Posterior vena cava (tissue), 2 donors: ENCODE measurements around the gene MCOLN2. TPM values are rescaled to one million over a fixed set of nuclear protein-coding genes. Genes with fewer than 3 reads are reported as not detected.
"Not testable (repeated sequence)": the region's sequence is repeated elsewhere in the genome, so short reads cannot be mapped to it uniquely, and the experiment has no call there.

Experiments used
- DNase-seq: peaks from one replicate; pipeline ENCODE4 v3.0.0-alpha.2; 2020; ENCODE audit warnings: low spot score
- intact Hi-C, 2 donors: fragments of 100-400 bp; cut with DNase I; formaldehyde crosslinking; loops; one replicate each; pipeline versions ENCODE4 v1.14.1 to v1.14.2; 2022 to 2023
- total RNA-seq, 2 donors: library from RNA; stranded (reverse); fragmentation: NEBNext Ultra II Directional; extraction: Animal tissue kit (Norgen Biotek cat#: 25700); gene quantifications; one replicate each; pipeline ENCODE4 v1.2.1, GENCODE V29; 2021
- donor health status: DM: yes; HTN: yes; CAD: no.
- donor health status: DM: yes; HTN: yes; CAD: no.

MCOLN2 gene
- total RNA-seq, 2 donors from 2014 or later, result 0.32 to 0.71 TPM

DNA sequence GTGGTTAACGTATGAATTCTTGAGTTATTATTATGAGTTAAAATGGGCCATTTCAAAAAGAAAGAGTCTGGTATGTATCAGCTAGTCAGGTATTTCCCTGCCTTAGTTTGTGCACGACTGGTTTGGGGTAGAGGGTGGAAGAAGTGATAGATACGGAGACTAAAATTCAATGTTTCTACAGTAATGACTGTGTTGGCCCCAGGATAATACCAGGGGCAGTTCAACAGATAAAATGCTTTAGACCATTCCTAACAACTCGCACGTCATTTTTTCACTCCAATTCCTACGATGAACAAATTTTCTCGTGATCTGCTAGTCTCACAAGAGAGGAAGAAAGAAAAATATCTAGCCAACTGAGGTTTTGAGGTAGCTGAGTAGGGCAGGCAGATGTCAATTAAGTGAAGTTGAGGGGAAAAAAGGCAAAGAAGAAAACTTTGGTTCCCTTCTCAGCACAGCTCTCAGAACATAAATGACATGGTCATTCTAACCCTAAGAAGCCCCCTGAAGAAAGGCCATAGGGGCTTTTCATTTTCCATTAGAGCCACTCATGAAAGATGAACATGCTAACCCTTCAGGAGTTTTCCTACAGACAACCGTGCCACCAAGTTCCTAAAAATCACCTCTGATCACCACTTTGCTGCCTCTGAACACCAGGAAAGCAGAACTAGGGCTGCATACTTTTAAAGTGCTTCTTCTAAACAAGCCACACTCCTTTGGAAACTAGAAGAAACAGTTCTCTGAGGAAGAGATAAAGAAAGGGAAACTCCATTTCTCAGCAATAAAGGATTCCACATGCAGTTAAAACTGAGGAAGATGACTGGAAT, 5.6 kb downstream of the MCOLN2 start:
- no peak for DNase-seq
- intact Hi-C loops, result no loop called here

DNA sequence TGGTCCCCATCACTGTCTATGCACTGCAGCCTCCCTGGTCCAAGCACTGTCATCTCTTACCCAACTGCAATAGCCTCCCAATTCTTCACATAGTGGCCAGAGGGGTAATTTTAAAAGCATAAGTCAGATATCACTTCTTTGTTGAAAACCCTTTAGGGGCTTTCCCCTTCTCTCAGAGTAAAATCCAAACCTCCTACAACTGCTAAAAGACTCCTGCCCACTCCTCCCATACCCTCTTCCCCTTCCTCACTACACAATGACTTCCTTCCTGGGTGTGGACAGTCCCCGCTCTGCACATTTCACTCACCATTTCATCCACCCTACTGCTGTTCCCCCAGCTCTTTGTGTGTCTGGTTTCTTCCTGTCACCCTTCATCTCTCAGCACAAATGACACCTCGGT, 8.3 kb downstream of the MCOLN2 start:
- intact Hi-C loops, result no loop called here
- no peak for DNase-seq

DNA sequence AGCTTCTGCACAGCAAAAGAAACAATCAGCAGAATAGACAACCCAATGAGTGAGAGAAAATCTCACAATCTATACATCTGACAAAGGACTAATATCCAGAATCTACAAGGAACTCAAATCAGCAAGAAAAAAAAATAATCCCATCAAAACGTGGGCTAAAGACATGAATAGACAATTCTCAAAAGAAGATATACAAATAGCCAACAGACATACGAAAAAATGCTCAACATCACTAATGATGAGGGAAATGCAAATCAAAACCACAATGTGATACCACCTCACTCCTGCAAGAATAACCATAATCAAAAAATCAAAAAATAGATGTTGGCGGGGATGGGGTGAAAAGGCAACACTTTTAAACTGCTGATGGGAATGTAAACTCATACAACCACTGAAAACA, 10.4 kb downstream of the MCOLN2 start:
- DNase-seq, intact Hi-C loops: not testable (repeated sequence)

DNA sequence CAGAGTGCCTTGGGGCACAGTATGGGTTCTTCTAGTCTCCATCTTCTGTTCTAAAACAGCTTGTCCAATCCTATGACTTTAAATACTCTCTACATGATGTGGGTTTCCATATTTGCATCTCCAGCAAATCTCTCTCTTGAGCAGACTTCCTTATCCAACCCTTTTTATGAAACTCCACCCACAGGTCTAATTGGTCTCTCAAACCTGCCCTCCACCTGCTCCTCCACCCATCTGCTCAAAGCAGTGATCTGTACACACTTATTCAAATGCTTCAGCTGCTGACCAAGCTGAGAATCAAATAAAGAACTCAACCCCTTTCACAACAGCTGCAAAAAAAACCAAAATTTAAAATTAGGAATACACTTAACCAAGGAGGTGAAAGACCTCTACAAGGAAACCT, 11.5 kb downstream of the MCOLN2 start:
- DNase-seq, result no peak
- intact Hi-C loops, result no loop called here

DNA sequence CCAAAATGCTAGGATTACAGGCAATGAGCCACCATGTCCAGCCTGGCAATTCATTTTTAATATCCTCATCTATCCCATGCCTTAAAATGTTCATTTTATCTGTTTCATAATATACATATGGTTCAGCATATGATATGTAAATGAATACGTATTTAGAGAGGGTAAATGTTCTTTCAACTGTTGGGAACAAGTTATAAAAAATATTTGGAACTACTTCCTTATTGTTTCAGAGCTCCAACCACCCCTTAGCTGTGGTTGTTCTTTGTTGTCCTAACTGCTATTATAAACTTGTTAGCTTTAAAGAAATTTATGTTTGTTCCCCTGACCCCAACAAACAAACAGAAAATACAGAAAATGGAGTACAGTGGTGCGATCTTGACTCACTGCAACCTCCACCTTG, 14.5 kb downstream of the MCOLN2 start:
- no peak for DNase-seq
- intact Hi-C loops, result no loop called here

DNA sequence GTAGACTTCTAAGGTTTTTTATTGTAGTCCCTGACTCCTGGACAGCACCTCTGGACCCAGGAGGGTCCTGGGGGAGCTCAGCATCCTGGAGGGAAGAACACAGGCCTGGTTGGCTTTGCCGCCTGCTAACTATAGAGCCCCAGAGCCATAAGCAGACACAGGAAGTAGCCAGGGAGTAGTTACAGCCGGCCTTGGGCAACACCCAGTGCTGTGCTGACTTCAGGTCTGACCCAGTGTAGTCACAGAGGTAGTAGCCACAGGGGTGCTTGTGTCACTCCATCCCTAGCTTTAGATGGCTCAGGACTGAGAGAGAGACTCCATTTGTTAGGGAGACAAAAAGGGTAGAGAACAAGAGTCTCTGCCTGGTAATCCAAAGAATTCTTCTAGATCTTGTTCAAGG, 21.9 kb downstream of the MCOLN2 start:
- no peak for DNase-seq
- intact Hi-C loops, result no loop called here

DNA sequence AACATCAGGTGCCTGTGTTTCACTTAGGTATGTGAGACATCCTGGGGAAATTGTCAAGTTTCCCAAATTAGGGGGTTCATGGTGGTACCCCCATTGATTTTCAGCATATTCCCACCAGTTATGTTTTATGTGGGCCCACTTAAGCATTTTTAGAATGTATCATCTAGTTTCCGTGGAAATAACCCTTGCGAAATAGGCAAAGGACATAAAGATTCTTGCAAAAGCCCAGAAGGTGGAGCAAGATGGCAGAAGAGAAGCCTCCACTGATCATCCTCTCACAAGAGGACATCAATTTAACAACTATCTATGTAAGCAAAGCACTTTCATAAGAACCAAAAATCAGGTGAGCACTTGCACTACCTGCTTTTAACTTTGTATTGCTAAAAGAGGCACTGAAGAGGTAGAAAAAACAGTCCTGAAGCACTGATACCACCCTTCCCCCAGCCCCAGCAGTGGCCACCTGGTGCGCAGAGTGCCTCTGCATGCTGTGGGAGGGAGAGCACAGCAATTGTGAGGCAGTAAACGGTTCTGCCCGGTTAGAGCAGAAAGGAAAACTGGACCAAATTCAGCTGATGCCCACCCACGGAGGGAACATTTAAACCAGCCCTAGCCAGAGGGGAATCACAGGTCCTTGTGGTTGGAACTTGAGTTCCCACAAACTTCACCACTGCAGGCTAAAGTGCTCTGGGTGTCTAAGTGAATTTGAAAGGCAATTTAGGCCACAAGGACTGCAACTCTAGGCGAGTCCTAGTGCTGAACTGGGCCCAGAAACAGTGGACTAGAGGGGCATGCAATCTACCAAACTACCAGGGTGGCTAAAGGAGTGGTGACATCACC, 23.2 kb downstream of the MCOLN2 start:
- intact Hi-C loops, result no loop called here
- no peak for DNase-seq

DNA sequence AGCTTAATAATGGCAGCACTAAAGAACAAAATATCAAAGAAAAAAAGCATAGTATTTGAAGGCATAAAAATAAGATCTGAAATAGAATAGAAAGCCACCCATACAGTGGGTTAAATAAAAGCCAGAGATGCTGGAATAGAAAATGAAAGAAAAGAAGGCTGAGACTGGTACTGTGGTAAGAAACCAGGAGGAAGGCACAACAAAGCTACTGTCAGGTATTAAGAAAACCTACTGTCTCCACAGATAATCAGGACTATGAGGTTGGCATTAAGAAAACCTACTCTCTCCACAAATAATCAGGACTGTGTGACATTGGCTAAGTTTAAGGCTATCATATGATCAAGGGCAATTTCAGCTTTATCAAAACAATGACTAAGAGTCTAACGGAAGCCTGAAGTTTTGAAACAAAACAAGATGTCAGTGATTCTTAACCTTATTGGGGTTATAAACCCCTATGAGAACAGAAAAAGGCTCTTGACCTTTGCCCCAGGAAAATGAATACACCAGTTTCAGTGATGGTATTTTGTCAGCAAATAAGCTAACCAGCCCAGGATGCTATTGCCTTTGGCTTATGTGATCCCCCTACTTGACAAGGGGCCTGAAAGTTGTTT, 24.4 kb downstream of the MCOLN2 start:
- DNase-seq, result no peak
- intact Hi-C loops, result no loop called here

DNA sequence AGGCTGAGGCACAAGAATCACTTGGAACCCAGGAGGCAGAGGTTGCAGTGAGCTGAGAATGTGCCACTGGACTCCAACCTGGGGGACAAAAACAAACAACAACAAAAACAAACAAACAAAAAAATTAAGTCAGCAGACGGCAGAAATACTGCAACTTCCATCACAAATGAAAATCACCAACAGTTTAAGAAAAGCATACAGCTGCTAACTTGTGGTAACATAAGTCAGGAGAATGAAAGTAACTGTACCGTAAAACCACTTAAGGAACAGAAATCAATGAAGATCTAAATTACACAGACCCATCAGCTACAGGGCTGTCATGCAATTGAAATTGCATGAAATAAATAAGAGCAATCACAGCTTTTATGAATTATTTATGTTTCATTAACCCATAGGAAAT, 25.0 kb downstream of the MCOLN2 start:
- intact Hi-C loops, result no loop called here
- no peak for DNase-seq

DNA sequence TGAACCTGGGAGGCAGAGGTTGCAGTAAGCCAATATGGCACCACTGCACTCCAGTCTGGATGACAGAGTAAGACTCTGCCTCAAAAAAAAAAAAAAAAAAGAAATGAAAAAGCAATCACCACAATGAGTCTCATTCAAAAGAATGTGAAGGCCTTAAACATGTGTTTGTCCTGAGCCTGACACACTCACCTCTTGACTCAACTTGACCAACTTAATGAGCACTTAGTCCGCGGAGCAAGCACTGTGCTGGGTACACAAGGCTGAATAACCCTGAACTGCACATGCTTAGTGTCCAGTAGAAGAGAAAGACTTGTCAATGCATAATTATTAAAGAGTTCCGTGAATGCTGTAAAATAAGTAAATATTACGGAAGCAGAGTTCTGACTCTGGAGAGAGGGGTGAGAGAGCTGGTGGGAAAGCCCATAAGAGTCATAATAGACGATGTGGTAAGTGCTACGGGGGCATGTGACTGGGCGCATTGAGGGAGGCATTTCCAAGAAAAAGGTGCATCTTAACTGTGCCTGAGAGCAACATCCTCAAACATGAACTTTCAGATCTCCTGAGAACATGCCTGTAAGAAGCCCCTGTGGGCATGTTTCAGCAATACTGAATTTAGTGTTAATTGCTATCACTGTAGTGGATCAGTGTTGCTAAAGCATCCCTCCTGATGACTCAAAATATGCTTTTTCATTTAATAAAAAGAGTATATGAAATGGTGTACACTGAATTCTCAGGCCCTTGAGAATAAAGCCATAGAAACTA, 27.2 kb downstream of the MCOLN2 start:
- intact Hi-C loops, result no loop called here
- no peak for DNase-seq

DNA sequence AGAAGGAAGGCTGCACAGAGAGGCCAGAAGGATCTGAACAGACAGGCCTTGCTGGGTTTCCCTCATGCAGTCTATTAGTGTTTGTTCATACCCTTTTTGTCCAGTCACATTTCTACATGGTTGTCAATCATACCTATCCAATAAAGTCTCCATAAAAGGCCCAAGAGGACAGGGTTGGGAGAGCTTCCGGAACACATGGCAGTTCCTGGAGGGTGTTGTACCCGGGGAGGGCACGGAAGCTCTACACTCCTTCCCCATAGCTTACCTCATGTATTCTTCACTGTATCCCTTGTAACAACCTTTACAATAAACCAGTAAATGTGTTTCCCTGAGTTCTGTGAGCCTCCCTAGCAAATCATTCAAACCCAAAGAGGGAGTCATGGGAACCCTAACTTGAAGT, 28.0 kb downstream of the MCOLN2 start:
- no peak for DNase-seq
- intact Hi-C loops, result no loop called here

DNA sequence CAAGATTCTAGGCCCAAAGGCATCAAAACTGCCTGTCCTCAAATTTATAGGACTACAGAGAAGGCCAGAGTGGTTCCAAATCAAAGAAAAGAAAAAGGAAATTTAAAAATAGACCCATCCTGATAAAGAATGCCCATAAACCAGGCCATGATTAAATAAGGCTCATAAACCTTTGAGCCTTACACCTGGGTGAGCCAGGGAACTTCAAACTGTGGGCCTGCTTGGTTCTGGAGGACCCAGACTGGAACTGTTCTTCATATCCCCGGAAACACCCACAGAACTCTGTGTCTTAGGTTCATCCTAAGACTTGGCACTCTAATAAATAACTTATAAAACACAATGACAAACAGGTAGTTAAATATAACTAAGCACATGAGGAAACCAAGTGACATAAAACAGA, 28.8 kb downstream of the MCOLN2 start:
- intact Hi-C loops, result no loop called here

DNA sequence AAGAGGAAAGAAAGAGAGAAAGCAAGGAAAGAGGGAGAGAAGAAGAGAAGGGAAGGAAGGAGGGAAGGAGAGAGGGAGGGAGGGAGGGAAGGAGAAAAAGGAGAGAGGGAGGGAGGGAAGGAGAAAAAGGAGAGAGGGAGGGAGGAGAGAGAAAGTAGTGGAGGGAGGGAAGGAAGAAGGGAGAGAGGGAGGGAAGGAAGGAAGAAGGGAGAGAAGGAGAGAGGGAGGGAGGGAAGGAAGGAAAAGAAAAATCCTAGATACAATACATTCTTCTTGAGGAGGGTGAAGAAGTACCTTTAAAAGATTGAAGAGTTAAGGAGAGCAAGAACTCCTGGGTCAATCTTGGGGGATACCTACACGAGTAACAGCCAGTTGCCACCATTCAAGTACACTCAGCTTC, 29.2 kb downstream of the MCOLN2 start:
- intact Hi-C loops, result no loop called here
- no peak for DNase-seq

More for the DNA sequence above, 28.8 kb downstream of the MCOLN2 start:
- DNase-seq, result no peak

DNA sequence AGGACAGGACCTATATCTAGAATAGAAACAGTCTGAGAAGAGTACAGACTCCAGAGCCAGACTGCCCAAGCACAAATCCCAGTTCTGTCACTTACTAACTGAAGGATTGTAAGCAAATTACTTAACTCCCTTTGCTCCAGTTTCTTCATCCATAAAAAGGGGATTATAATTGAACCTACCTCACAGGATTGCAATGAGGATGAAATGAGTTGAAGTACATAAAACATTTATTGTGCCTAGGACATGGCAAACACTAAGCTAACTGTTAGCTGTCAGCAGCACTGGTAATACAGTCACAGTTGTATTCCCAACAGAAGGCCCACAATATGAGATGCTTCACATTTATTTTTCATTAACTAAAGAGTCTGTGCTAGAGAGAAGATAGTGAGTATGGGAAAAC, 33.9 kb downstream of the MCOLN2 start:
- DNase-seq, result no peak
- intact Hi-C loops, result no loop called here

DNA sequence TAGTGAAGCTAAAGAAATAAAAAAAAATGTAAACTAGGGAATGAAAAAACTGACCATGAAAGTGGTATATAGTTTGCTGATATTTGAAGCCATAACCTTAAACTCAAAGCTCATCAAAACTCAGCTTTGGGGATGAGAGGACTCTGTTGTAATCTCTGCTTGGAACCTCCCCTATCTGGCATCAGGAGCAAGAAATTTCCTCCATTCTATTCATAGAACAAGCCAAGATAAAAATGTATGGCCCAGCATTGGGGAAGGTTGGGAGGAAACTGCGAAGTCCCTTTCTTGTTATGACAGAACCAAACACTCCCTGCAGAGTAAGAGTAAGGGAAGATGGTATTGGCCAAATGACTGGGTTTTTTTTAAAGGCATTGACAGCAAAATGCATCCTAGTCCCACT, 35.6 kb downstream of the MCOLN2 start:
- intact Hi-C loops, result no loop called here
- no peak for DNase-seq

DNA sequence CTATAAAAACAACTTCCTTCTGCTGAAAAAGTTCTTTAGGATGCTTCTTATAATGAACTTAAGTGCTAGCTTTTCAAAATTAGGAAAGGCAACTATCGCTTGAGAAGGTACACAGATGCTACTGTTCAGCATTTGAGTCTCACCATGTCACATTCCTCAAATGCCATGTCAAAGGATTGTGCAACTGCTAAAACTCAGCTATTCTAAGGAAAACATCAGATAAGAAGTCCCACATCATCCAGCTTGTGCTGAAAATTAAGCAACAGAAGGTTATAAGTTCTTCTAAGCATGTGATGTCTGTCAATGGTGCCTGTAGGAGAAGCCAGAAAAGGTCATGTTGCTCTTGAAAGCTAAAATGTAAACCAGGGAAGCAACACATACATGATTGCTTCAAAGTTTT, 36.5 kb downstream of the MCOLN2 start:
- intact Hi-C loops, result no loop called here
- DNase-seq, result no peak

DNA sequence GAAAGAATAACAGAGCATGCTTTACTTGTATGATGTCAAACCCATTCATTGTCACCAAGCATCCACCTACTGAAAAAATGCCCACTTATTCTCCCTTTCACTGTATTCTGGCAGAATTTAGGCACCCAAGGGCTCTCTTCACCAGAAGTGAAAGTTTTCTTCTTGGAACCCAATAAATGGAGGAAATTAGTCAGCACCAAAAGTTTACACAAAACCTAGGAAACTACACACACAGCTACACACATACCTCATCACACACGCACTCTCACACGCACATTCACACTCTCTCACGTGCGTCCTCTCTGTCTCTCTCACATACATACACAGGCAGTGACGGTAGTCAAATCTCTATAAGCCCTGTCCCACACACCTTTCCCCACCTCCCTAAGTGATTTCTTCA, 37.6 kb downstream of the MCOLN2 start:
- no peak for DNase-seq
- intact Hi-C loops, result no loop called here

DNA sequence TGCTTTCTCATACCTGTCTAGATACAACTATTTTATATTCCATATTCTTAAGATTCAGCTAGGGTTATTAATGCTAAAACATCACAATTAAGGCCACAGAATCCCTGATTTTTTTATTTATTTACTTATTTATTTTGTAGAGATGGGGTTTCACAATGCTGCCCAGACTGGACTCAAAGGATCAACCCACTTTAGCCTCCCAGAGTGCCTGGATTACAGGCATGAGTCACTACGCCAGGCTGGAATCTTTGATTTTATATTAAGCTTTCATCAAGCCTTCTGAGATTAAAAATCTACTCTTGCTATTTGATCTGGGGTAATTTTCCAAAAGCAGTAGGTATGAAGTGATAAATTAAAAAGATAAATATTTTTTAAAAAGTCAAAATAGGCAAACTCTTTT, 38.9 kb downstream of the MCOLN2 start:
- no peak for DNase-seq
- intact Hi-C loops, result no loop called here

DNA sequence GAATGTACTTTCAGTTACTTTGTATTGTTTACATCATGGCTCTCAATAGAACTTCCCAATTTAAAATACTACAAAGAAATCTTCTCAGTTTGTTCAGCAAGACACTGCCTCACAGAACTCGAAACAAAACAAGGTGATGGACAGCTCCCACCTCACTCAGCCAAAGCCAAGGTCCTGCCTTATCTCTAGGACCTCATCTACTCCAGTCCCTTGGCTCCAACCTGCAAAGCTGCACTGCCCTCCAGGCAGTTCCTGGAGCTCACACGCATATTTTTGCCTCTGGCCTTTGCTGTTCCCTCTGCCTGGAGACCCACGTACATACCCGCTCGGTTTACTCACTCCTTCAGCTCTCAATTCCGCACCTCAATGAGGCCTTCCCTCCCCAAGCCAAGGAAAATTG, 40.3 kb downstream of the MCOLN2 start:
- DNase-seq, result no peak
- intact Hi-C loops, result no loop called here

DNA sequence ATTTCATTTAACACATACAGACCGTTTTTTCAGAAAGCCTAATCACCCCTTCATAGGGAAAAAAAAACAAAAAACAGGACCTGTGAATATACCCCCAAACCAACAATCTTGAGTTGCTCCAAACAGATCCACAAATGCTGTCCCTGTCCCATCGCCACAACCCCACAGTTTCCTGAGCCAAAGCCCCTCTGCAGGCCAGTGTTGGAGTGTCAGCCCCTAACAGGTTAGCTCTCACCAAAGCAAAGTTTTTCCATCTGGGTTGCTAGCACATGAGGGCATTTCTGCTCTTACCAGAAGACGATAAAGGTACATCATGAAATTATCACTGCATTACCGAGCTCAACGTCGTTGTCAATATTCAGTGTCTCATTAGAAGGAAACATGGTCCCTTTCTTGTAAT, 40.8 kb downstream of the MCOLN2 start:
- intact Hi-C loops, result no loop called here
- DNase-seq, result no peak
